Right lobe of liver (tissue), 6 donors: ENCODE measurements around the gene CHL1. TPM values are rescaled to one million over a fixed set of nuclear protein-coding genes. Genes with fewer than 3 reads are reported as not detected.

Source experiments
- ATAC-seq, 4 donors: fragments of 200-7000 bp; cut with Tn5 transposase; one replicate each; pipeline ENCODE4 v1.9.1; 2020; ENCODE audit warnings: mild to moderate bottlenecking in 4 of 4, moderate library complexity in 4 of 4
- DNase-seq, 3 donors: peaks; one replicate each; pipeline ENCODE4 v3.0.0-alpha.2; 2020
- H3K27ac ChIP-seq, 3 donors: fragments of 200-600 bp; one replicate each; pipeline ENCODE4 v1.8.0; 2022
- H3K27me3 ChIP-seq, 2 donors: fragments of 200-600 bp; one replicate each; pipeline ENCODE4 v1.8.0; 2022
- H3K36me3 ChIP-seq, 4 donors: fragments of 200-600 bp; sonication (generic) in 1 of 4; one replicate each; pipeline versions ENCODE4 v1.5.1 to v1.8.0; 2017 to 2022; ENCODE audit warnings: control low read depth in 1 of 4
- H3K4me1 ChIP-seq, 4 donors: fragments of 200-600 bp; sonication (generic) in 1 of 4; one replicate each; pipeline versions ENCODE4 v1.5.1 to v1.8.0; 2017 to 2022; ENCODE audit warnings: control low read depth in 1 of 4
- H3K4me3 ChIP-seq, 3 donors: fragments of 200-600 bp; one replicate each; pipeline ENCODE4 v1.8.0; 2022
- H3K9me3 ChIP-seq, 4 donors: fragments of 200-600 bp; sonication (generic) in 1 of 4; one replicate each; pipeline versions ENCODE4 v1.5.1 to v1.8.0; 2017 to 2022; ENCODE audit warnings: control low read depth in 1 of 4
- CTCF ChIP-seq, 4 donors: fragments of 200-600 bp in 3 of 4; fragments of 450-650 bp in 1 of 4; IDR thresholded peaks; one replicate each; pipeline versions ENCODE4 v1.5.1 to v1.8.0; 2016 to 2022; ENCODE audit warnings: antibody characterized with exemption in 4 of 4, mild to moderate bottlenecking in 2 of 4
- POLR2A ChIP-seq: fragments of 450-650 bp; IDR thresholded peaks from one replicate; pipeline ENCODE4 v1.6.1; 2017; ENCODE audit warnings: antibody characterized with exemption, mild to moderate bottlenecking
- WGBS: methylation state at CpG from one replicate; pipeline ENCODE4 v1.1.6; 2018; ENCODE audit warnings: low coverage, low lambda C conversion rate; ENCODE audit not compliant: insufficient coverage; ENCODE audit errors: missing lambda C conversion rate; 5-methylcytosine and 5-hydroxymethylcytosine counted together
- intact Hi-C, 2 donors: fragments of 100-400 bp; cut with DNase I; formaldehyde crosslinking; loops; one replicate each; pipeline versions ENCODE4 v1.11.2 to v1.14.1; 2022
- total RNA-seq, 6 experiments: library from RNA; depleted of rRNA in 2 of 6; stranded (reverse); fragments of >200 nt in 2 of 6; fragmentation: NEBNext Ultra II Directional in 3 of 6; extraction: Animal tissue kit (Norgen Biotek cat#: 25700) in 3 of 6; gene quantifications; one replicate each; pipeline versions ENCODE4 v1.1.0 to v1.2.4, GENCODE V29; 2016 to 2023
- donor health status: DM: no; HTN: yes; CAD: no.
- donor health status: DM: no; HTN: no; CAD: no.
- donor health status: DM: no; HTN: no; CAD: no.
- donor health status: DM: no; HTN: yes; CAD: no.
- donor health status: DM: no; HTN: yes; CAD: no.

CHL1 gene
- total RNA-seq, 6 experiments from 2014 or later: 0.06 to 1.1 (median 0.86) TPM

GRCh38 chr3:260898-261297, 64.3 kb downstream of the CHL1 start:
- H3K4me1 ChIP-seq: no peaks in the 10 kb centered on the region
- 48% methylated on average over 2 of the region's 2 CpGs for WGBS
- H3K4me3 ChIP-seq: no peak overlapping the region
- no peak overlapping the region for H3K27ac ChIP-seq
- H3K27me3 ChIP-seq: no peaks in the 10 kb centered on the region
- ATAC-seq (no peak), DNase-seq (no peak)
- intact Hi-C loops: no loop called here
- no peaks in the 10 kb centered on the region for H3K36me3 ChIP-seq
- H3K9me3 ChIP-seq: no peaks in the 10 kb centered on the region
- TF ChIP-seq POLR2A (no peak), CTCF (IDR thresholded peaks at IDR 0.05) (no peak)

DNA sequence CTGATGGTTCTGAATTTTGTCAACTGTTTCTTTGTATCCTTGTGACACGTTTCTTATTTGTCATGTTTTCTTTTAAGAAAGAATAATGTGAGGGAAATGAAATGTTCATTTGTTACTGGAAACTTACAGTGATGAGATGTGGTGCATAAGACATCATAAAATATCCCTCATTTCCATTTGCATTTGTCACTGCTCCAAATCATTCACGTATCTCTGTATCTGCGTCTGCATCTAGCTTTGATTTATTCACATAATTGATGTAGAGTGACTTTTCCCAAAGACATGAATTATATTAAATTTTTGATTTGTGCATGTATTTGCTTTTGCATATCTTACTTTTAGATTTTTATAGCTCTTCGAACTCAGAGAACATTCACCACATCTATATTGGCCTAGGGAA, 66.8 kb downstream of the CHL1 start:
- WGBS: 42% methylated on average over 4 of the region's 4 CpGs
- intact Hi-C loops: no loop called here
- H3K9me3 ChIP-seq: no peaks in the 10 kb centered on the region
- H3K27me3 ChIP-seq: no peaks in the 10 kb centered on the region
- no peak overlapping the region for H3K27ac ChIP-seq
- H3K4me1 ChIP-seq: no peaks in the 10 kb centered on the region
- TF ChIP-seq CTCF (IDR thresholded peaks at IDR 0.05): no peak
- TF ChIP-seq POLR2A: no peak
- no peak for DNase-seq
- no peak overlapping the region for H3K4me3 ChIP-seq
- ATAC-seq: no peak
- no peaks in the 10 kb centered on the region for H3K36me3 ChIP-seq

DNA sequence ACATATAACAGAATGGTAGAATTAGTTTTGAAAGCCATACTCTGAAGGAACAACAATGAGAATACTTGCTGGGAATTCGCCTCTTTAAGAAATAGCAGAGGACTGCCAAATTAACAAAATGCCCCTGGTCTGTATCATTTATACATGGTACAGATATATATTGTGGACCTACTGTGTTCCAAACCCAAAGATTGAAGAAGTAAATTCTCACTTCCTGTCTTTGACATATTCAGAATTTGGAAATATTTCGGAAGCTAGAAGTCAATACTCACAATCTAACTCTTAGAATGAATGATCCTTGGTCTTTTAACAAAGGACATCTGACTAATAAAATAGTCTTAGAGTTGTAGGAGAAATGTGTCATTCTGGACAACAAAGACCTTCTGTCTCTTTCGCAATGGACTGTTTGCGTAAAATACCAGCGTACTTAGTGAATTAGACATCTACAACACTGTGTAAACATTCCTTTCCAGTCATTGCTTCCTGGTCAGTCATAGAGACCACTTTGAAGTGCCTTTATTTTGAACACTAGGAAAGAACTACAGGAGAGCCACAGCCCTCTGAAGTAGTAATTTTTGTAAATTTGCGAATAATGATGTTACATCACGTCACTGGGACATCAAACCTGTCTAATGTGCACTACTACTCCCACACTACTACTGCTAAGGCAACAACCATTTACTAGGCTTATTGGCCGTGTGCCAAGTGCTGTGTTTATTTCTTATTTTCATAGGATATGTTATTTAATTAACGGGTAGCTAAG, 68.0 kb downstream of the CHL1 start:
- no peak for DNase-seq
- ATAC-seq: peak in 2 of 4 donors; percentile 39 to 71
- Histone ChIP-seq H3K36me3 (no peaks in the 10 kb centered on the region), H3K27me3 (no peaks in the 10 kb centered on the region), H3K4me3 (no peak overlapping the region), H3K4me1 (no peaks in the 10 kb centered on the region), H3K27ac (no peak overlapping the region), H3K9me3 (no peaks in the 10 kb centered on the region)
- intact Hi-C loops: no loop called here
- TF ChIP-seq CTCF (IDR thresholded peaks at IDR 0.05): no peak
- TF ChIP-seq POLR2A: no peak
- 38% methylated on average over 9 of the region's 9 CpGs for WGBS

- WGBS: 92% methylated on average over 1 of the region's 1 CpG
- TF ChIP-seq POLR2A: no peak
- TF ChIP-seq CTCF (IDR thresholded peaks at IDR 0.05): no peak
Measured at GRCh38 chr3:267101-267500, 70.5 kb downstream of the CHL1 start.

More at GRCh38 chr3:267101-267500, 70.5 kb downstream of the CHL1 start:
- ATAC-seq (no peak), DNase-seq (no peak)
- Histone ChIP-seq H3K4me1 (no peaks in the 10 kb centered on the region), H3K27ac (no peak overlapping the region), H3K36me3 (no peaks in the 10 kb centered on the region), H3K9me3 (no peaks in the 10 kb centered on the region), H3K27me3 (no peaks in the 10 kb centered on the region), H3K4me3 (no peak overlapping the region)
- intact Hi-C loops: no loop called here
